Right lobe of liver (tissue), 4 donors: ENCODE measurements around the gene ARHGAP15.

ENCODE experiments used
- CTCF ChIP-seq, 4 donors: fragments of 200-600 bp in 3 of 4; fragments of 450-650 bp in 1 of 4; IDR thresholded peaks; one replicate each; pipeline versions ENCODE4 v1.5.1 to v1.8.0; 2016 to 2022; ENCODE audit warnings: antibody characterized with exemption in 4 of 4, mild to moderate bottlenecking in 2 of 4
- POLR2A ChIP-seq: fragments of 450-650 bp; IDR thresholded peaks from one replicate; pipeline ENCODE4 v1.6.1; 2017; ENCODE audit warnings: antibody characterized with exemption, mild to moderate bottlenecking
- donor health status: DM: no; HTN: no; CAD: no.
- donor health status: DM: no; HTN: no; CAD: no.
- donor health status: DM: no; HTN: yes; CAD: no.

- no peak for TF ChIP-seq CTCF (IDR thresholded peaks at IDR 0.05)
- no peak for TF ChIP-seq POLR2A
Measured at GRCh38 chr2:143296089-143296488, 166.9 kb downstream of the ARHGAP15 start.
